Bronchial epithelial cell (primary cell): ENCODE measurements around the gene RPS25. TPM values are rescaled to one million over a fixed set of nuclear protein-coding genes. Genes with fewer than 3 reads are reported as not detected.
"Not testable (repeated sequence)": the region's sequence is repeated elsewhere in the genome, so short reads cannot be mapped to it uniquely, and the experiment has no call there.

ENCODE experiments used
- DNase-seq: peaks from one replicate; pipeline ENCODE4 v3.0.0-alpha.2; 2010; ENCODE audit warnings: low read depth
- FAIRE-seq: peaks from 2 replicates; lab custom pipeline; 2011; peaks lifted over from hg19 to GRCh38; lab: Jason Lieb, UNC
- H3K27me3 ChIP-seq: 2 replicates; pipeline ENCODE4 v1.5.1; 2011; ENCODE audit warnings: low read length; ENCODE audit not compliant: control insufficient read depth, insufficient read depth
- H3K36me3 ChIP-seq: 2 replicates; pipeline ENCODE4 v1.5.1; 2011; ENCODE audit warnings: low read length; ENCODE audit not compliant: control insufficient read depth, insufficient read depth
- H3K4me3 ChIP-seq: 2 replicates; pipeline ENCODE4 v1.5.1; 2011; ENCODE audit warnings: mild to moderate bottlenecking, low read depth, low read length, control low read depth
- CTCF ChIP-seq: IDR thresholded peaks from 2 replicates; pipeline ENCODE4 v1.5.1; 2011; ENCODE audit warnings: mild to moderate bottlenecking, moderate library complexity, low read length, control low read depth, inconsistent platforms; ENCODE audit not compliant: insufficient read depth, severe bottlenecking
- total RNA-seq: library from RNA; depleted of rRNA; stranded (reverse); fragments of >200 nt; gene quantifications from 2 replicates; pipeline ENCODE4 v1.2.1, GENCODE V29; 2014

RPS25 gene
- total RNA-seq, 1 donor from 2014 or later, result 1,126 TPM

- no peak for TF ChIP-seq CTCF
- peaks cover 16% of the 10 kb centered on the region for H3K36me3 ChIP-seq
- no peak for DNase-seq
- no peak overlapping the region for H3K4me3 ChIP-seq
- no peaks in the 10 kb centered on the region for H3K27me3 ChIP-seq
- no peak for FAIRE-seq
Measured at GRCh38 chr11:119042927-119043326, 24.8 kb upstream of the RPS25 start.

GRCh38 chr11:119041821-119042514 lies 23.8 kb upstream of the RPS25 start:
- TF ChIP-seq CTCF, result no peak
- H3K27me3 ChIP-seq, result no peaks in the 10 kb centered on the region
- FAIRE-seq, result no peak

GRCh38 chr11:119039471-119039870 lies 21.3 kb upstream of the RPS25 start:
- not testable (repeated sequence) for H3K4me3 ChIP-seq, DNase-seq, H3K36me3 ChIP-seq, FAIRE-seq, H3K27me3 ChIP-seq

More at GRCh38 chr11:119041821-119042514, 23.8 kb upstream of the RPS25 start:
- Histone ChIP-seq H3K4me3 (no peak overlapping the region), H3K36me3 (peaks cover 10% of the 10 kb centered on the region)
- no peak for DNase-seq

- Histone ChIP-seq H3K27me3 (no peaks in the 10 kb centered on the region), H3K4me3 (no peak overlapping the region), H3K36me3 (no peaks in the 10 kb centered on the region)
- DNase-seq (no peak), FAIRE-seq (no peak)
- no peak for TF ChIP-seq CTCF
Measured at GRCh38 chr11:119038884-119039283, 20.7 kb upstream of the RPS25 start.

GRCh38 chr11:119034813-119035212 lies 16.7 kb upstream of the RPS25 start:
- DNase-seq, result no peak
- no peak for FAIRE-seq
- H3K27me3 ChIP-seq, result no peaks in the 10 kb centered on the region
- no peaks in the 10 kb centered on the region for H3K36me3 ChIP-seq
- no peak overlapping the region for H3K4me3 ChIP-seq
- TF ChIP-seq CTCF, result no peak

GRCh38 chr11:119033421-119033820 lies 15.3 kb upstream of the RPS25 start:
- not testable (repeated sequence) for H3K4me3 ChIP-seq, H3K27me3 ChIP-seq, H3K36me3 ChIP-seq, FAIRE-seq, DNase-seq

- no peak for FAIRE-seq
- TF ChIP-seq CTCF, result no peak
Measured at GRCh38 chr11:119031912-119032280, 13.8 kb upstream of the RPS25 start.

More at GRCh38 chr11:119031912-119032280, 13.8 kb upstream of the RPS25 start:
- peaks cover under 1% of the 10 kb centered on the region for H3K36me3 ChIP-seq
- H3K4me3 ChIP-seq, result no peak overlapping the region
- H3K27me3 ChIP-seq, result no peaks in the 10 kb centered on the region
- no peak for DNase-seq
